ENCODE results near the gene SALL3.

DNA sequence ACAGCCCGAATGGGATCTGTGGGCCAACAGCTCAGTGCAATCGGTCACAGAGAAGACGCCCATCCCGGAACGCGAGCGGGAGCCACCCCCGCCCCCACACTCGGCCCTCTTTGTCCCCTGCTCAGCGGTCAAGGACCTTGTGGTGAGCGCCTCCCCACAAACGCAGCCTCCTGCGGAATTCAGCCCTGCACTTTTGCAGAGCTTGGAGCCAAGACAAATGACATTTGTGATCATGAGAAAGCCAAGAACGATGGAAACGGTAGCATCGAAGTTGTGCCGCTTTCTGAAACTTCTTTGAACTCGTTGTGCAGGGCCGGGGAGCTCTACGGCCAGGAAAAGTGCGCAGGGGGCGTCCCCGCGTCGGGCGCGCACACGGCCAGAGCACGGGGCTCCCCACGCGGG lies 6.7 kb upstream of the SALL3 start:
- no peak for TF ChIP-seq CSDC2 (CRISPR knock-in tag; IDR thresholded peaks at IDR 0.05)
- TF ChIP-seq, protein P1, sequence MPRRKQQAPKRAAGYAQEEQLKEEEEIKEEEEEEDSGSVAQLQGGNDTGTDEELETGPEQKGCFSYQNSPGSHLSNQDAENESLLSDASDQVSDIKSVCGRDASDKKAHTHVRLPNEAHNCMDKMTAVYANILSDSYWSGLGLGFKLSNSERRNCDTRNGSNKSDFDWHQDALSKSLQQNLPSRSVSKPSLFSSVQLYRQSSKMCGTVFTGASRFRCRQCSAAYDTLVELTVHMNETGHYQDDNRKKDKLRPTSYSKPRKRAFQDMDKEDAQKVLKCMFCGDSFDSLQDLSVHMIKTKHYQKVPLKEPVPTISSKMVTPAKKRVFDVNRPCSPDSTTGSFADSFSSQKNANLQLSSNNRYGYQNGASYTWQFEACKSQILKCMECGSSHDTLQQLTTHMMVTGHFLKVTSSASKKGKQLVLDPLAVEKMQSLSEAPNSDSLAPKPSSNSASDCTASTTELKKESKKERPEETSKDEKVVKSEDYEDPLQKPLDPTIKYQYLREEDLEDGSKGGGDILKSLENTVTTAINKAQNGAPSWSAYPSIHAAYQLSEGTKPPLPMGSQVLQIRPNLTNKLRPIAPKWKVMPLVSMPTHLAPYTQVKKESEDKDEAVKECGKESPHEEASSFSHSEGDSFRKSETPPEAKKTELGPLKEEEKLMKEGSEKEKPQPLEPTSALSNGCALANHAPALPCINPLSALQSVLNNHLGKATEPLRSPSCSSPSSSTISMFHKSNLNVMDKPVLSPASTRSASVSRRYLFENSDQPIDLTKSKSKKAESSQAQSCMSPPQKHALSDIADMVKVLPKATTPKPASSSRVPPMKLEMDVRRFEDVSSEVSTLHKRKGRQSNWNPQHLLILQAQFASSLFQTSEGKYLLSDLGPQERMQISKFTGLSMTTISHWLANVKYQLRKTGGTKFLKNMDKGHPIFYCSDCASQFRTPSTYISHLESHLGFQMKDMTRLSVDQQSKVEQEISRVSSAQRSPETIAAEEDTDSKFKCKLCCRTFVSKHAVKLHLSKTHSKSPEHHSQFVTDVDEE (CRISPR knock-in tag; IDR thresholded peaks at IDR 0.05): no peak
- TF ChIP-seq CSRNP3 (CRISPR knock-in tag; IDR thresholded peaks at IDR 0.05): no peak
- TF ChIP-seq ZNF8 (CRISPR knock-in tag; IDR thresholded peaks at IDR 0.05): no peak
- no peak for TF ChIP-seq GLIS3 (CRISPR knock-in tag; IDR thresholded peaks at IDR 0.05)
